Measurements from ENCODE around the gene UROC1. TPM values are rescaled to one million over a fixed set of nuclear protein-coding genes. Genes with fewer than 3 reads are reported as not detected.

Gene UROC1
- polyA plus RNA-seq, 1 of the 3 experiments (the other 2 are of a cell fraction) = not detected

- ChIA-PET POLR2A (no interaction called here), CTCF (interaction anchor here (0.7 kb wide), 1 partner anchor 1033 kb away, joined by 3 read pairs; no protein-coding TSS in a partner anchor)
- TF ChIP-seq POLR2AphosphoS5 (IDR thresholded peaks at IDR 0.05; ENCODE audit: low read depth, low read length) (no peak), RAD21 (IDR thresholded peaks at IDR 0.05; ENCODE audit: low read length) (no peak), USF1 (IDR thresholded peaks at IDR 0.05; ENCODE audit: borderline replicate concordance, low read depth) (no peak), RCOR1 (IDR thresholded peaks at IDR 0.05; ENCODE audit: low read length) (no peak), YY1 (IDR thresholded peaks at IDR 0.05; ENCODE audit: low read depth) (no peak), CHD2 (IDR thresholded peaks at IDR 0.05; ENCODE audit: low read length, partially characterized antibody) (no peak), TAF1 (IDR thresholded peaks at IDR 0.05; ENCODE audit: borderline replicate concordance, low read depth, low read length) (no peak)
- Histone ChIP-seq H3K36me3 (replicated peaks in 1 of 2; ENCODE audit: control insufficient read depth in 1 of 2, insufficient read depth in 2 of 2, low read length in 1 of 2) (no peaks in the 10 kb centered on the region), H3K4me2 (no peak overlapping the region), H3K9me2 (no peaks in the 10 kb centered on the region), H3K27ac (ENCODE audit: low read depth in 2 of 2, low read length in 1 of 2) (no peak overlapping the region), H3K4me1 (ENCODE audit: control insufficient read depth in 1 of 2, insufficient read depth in 2 of 2, low read depth in 1 of 2, low read length in 1 of 2) (peaks cover 6 to 10% of the 10 kb centered on the region in 2 experiments; a peak in 2 of 4 replicates), H3K9ac (no peak overlapping the region), H3K4me3 (ENCODE audit: low read depth in 2 of 2, low read length in 1 of 2) (no peak overlapping the region), H2AFZ (ENCODE audit: low read depth) (no peak overlapping the region), H4K20me1 (ENCODE audit: insufficient read depth) (no peaks in the 10 kb centered on the region), H3K27me3 (ENCODE audit: insufficient read depth) (no peaks in the 10 kb centered on the region), H3K79me2 (ENCODE audit: insufficient read depth) (no peaks in the 10 kb centered on the region), H3F3A (replicated peaks; ENCODE audit: insufficient read depth) (peaks cover 8% of the 10 kb centered on the region), H3K9me3 (no peaks in the 10 kb centered on the region)
- WGBS (ENCODE audit: low lambda C conversion rate) = 94% methylated on average over 50 of the region's 101 CpGs
- no peak for DNase-seq
Measured at GRCh38 chr3:126541628-126542339, 24.2 kb upstream of the UROC1 start.

GRCh38 chr3:126540951-126541627 lies 23.5 kb upstream of the UROC1 start:
- CTCF ChIA-PET = no interaction called here
- H3K79me2 ChIP-seq (ENCODE audit: insufficient read depth) = no peaks in the 10 kb centered on the region
- H3K27ac ChIP-seq (ENCODE audit: low read depth in 2 of 2, low read length in 1 of 2) = no peak overlapping the region
- H3K4me1 ChIP-seq (ENCODE audit: control insufficient read depth in 1 of 2, insufficient read depth in 2 of 2, low read depth in 1 of 2, low read length in 1 of 2) = peaks cover 6 to 10% of the 10 kb centered on the region in 2 experiments; a peak in 2 of 4 replicates
- H3K9ac ChIP-seq = no peak overlapping the region
- no peaks in the 10 kb centered on the region for H4K20me1 ChIP-seq (ENCODE audit: insufficient read depth)
- no peaks in the 10 kb centered on the region for H3K27me3 ChIP-seq (ENCODE audit: insufficient read depth)
- DNase-seq = peak; percentile 41
- POLR2A ChIA-PET = no interaction called here
- H3F3A ChIP-seq (replicated peaks; ENCODE audit: insufficient read depth) = peaks cover 8% of the 10 kb centered on the region
- H3K36me3 ChIP-seq (replicated peaks in 1 of 2; ENCODE audit: control insufficient read depth in 1 of 2, insufficient read depth in 2 of 2, low read length in 1 of 2) = no peaks in the 10 kb centered on the region
- peak overlapping the region; percentile 18; the same call in 1 of the 2 replicates for H2AFZ ChIP-seq (ENCODE audit: low read depth)
- WGBS (ENCODE audit: low lambda C conversion rate) = 67% methylated on average over 20 of the region's 24 CpGs
- H3K4me2 ChIP-seq = 0 out of 2 replicates have a peak overlapping the region, but pooled peaks have one; percentile 8
- no peaks in the 10 kb centered on the region for H3K9me2 ChIP-seq
- no peak for TF ChIP-seq NRF1 (IDR thresholded peaks at IDR 0.05; ENCODE audit: low read depth, low read length)
- TF ChIP-seq RAD21 (IDR thresholded peaks at IDR 0.05; ENCODE audit: low read length) = no peak
- TF ChIP-seq SMC3 (IDR thresholded peaks at IDR 0.05; ENCODE audit: low read depth, low read length) = no peak
- no peak for TF ChIP-seq TEAD4 (IDR thresholded peaks at IDR 0.05; ENCODE audit: borderline replicate concordance, insufficient read depth)
- TF ChIP-seq PBX3 (IDR thresholded peaks at IDR 0.05) = no peak
- no peak for TF ChIP-seq RXRA (IDR thresholded peaks at IDR 0.05; ENCODE audit: borderline replicate concordance, low read depth)
- no peak for TF ChIP-seq GABPA (IDR thresholded peaks at IDR 0.05; ENCODE audit: low read depth)
- no peak for TF ChIP-seq TCF12 (IDR thresholded peaks at IDR 0.05)
- no peak for TF ChIP-seq RFX5 (IDR thresholded peaks at IDR 0.05; ENCODE audit: low read length)
- no peak for TF ChIP-seq USF1 (IDR thresholded peaks at IDR 0.05; ENCODE audit: borderline replicate concordance, low read depth)
- TF ChIP-seq MEF2A (IDR thresholded peaks at IDR 0.05; ENCODE audit: borderline replicate concordance, low read depth) = no peak
- TF ChIP-seq TAF1 (IDR thresholded peaks at IDR 0.05; ENCODE audit: borderline replicate concordance, low read depth, low read length) = no peak
- TF ChIP-seq NFIC (IDR thresholded peaks at IDR 0.05; ENCODE audit: borderline replicate concordance) = no peak
- no peak for TF ChIP-seq ZBTB33 (IDR thresholded peaks at IDR 0.05; ENCODE audit: borderline replicate concordance, low read depth)
- TF ChIP-seq JUND (IDR thresholded peaks at IDR 0.05) = no peak
- TF ChIP-seq USF2 (IDR thresholded peaks at IDR 0.05; ENCODE audit: borderline replicate concordance, low read depth, low read length) = no peak
- TF ChIP-seq FOXJ3 (CRISPR knock-in tag; IDR thresholded peaks at IDR 0.05) = no peak
- no peak for TF ChIP-seq POLR2AphosphoS5 (IDR thresholded peaks at IDR 0.05; ENCODE audit: low read depth, low read length)
- no peak overlapping the region for H3K4me3 ChIP-seq (ENCODE audit: low read depth in 2 of 2, low read length in 1 of 2)
- H3K9me3 ChIP-seq = no peaks in the 10 kb centered on the region
